ENCODE data around the gene INS. TPM values are rescaled to one million over a fixed set of nuclear protein-coding genes. Genes with fewer than 3 reads are reported as not detected.

Gene INS
- total RNA-seq, 1 donor from 2014 or later = not detected

GRCh38 chr11:2204361-2205213 is 43.6 kb upstream of the INS start:
- Histone ChIP-seq H4K20me1 (ENCODE audit: insufficient read depth, low read length) (no peaks in the 10 kb centered on the region), H3K9ac (ENCODE audit: low read length) (no peak overlapping the region), H3K9me3 (ENCODE audit: insufficient read depth, low read depth, low read length) (no peaks in the 10 kb centered on the region), H3K4me1 (ENCODE audit: insufficient read depth, low read length) (no peaks in the 10 kb centered on the region), H3K27me3 (ENCODE audit: insufficient read depth, low read length) (no peaks in the 10 kb centered on the region), H3K4me2 (ENCODE audit: low read length) (no peak overlapping the region), H3K4me3 (ENCODE audit: insufficient read depth, low read depth, low read length) (no peak overlapping the region), H3K36me3 (ENCODE audit: insufficient read depth, low read length) (no peaks in the 10 kb centered on the region), H3K27ac (ENCODE audit: low read depth, low read length) (no peak overlapping the region), H2AFZ (ENCODE audit: low read depth, low read length) (no peak overlapping the region), H3K79me2 (ENCODE audit: insufficient read depth, low read length) (no peaks in the 10 kb centered on the region)
- H3K36me3 Mint-ChIP-seq (ENCODE audit: low read depth, unreplicated experiment) = peaks cover 2% of the 10 kb centered on the region
- no peaks in the 10 kb centered on the region for H3K9me3 Mint-ChIP-seq (ENCODE audit: unreplicated experiment)
- TF ChIP-seq EZH2 (IDR thresholded peaks at IDR 0.05; ENCODE audit: insufficient read depth, low read length) = no peak
- TF ChIP-seq, protein P1, sequence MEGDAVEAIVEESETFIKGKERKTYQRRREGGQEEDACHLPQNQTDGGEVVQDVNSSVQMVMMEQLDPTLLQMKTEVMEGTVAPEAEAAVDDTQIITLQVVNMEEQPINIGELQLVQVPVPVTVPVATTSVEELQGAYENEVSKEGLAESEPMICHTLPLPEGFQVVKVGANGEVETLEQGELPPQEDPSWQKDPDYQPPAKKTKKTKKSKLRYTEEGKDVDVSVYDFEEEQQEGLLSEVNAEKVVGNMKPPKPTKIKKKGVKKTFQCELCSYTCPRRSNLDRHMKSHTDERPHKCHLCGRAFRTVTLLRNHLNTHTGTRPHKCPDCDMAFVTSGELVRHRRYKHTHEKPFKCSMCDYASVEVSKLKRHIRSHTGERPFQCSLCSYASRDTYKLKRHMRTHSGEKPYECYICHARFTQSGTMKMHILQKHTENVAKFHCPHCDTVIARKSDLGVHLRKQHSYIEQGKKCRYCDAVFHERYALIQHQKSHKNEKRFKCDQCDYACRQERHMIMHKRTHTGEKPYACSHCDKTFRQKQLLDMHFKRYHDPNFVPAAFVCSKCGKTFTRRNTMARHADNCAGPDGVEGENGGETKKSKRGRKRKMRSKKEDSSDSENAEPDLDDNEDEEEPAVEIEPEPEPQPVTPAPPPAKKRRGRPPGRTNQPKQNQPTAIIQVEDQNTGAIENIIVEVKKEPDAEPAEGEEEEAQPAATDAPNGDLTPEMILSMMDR (IDR thresholded peaks at IDR 0.05; ENCODE audit: insufficient read depth, low read depth, low read length) = no peak
- H3K4me1 Mint-ChIP-seq (ENCODE audit: low read depth, unreplicated experiment) = no peaks in the 10 kb centered on the region
- no peak overlapping the region for H3K27ac Mint-ChIP-seq (ENCODE audit: unreplicated experiment)
- H3K27me3 Mint-ChIP-seq (ENCODE audit: low read depth, unreplicated experiment) = peaks cover 33% of the 10 kb centered on the region
- DNase-seq (ENCODE audit: low read depth) (no peak), FAIRE-seq (no peak)
- no peak overlapping the region for H3K4me3 Mint-ChIP-seq (ENCODE audit: unreplicated experiment)

DNA sequence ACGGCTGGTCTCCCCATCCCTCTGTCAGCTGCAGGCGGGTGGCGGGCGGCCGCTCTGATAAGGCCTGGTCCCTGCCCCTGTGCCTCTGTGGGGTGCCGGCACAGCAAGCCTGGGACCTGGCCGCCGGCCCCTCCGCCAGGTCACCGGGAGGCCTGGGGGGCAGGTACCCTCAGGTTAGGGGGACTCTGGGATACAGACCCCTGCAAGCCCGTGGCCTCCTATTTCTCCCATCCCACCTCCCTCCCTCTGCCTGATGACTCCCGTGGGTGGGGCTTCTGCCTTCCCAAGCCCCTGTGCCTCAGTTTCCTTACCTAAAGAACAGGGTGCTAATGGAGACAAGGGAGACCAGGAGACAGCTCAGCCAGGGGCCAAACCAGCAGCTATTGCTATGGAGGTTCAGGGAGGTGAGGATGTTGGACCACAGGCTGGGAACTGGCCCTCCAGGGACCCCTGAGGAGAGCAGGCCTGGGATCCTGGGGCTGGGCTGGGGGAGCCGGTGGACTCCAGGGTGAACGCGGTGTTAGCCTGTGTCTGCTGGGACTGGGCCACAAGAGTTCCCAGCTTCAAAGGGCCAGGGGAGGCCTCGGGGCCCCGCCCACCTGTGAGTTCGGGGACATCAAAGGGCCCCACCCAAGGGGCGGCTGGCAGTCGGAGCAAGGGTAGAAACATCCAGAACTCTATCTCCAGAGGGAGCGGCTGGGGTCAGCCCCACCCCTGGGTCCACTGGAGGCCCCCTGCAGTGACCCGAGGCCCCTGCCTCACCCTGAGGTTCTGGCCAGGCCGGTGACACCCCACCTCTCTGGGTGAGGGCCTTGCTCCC is 42.6 kb upstream of the INS start:
- H2AFZ ChIP-seq (ENCODE audit: low read depth, low read length) = no peak overlapping the region
- peaks cover 34% of the 10 kb centered on the region for H3K27me3 Mint-ChIP-seq (ENCODE audit: low read depth, unreplicated experiment)
- H3K9me3 Mint-ChIP-seq (ENCODE audit: unreplicated experiment) = no peaks in the 10 kb centered on the region
- no peaks in the 10 kb centered on the region for H3K36me3 ChIP-seq (ENCODE audit: insufficient read depth, low read length)
- H3K27me3 ChIP-seq (ENCODE audit: insufficient read depth, low read length) = no peaks in the 10 kb centered on the region
- no peaks in the 10 kb centered on the region for H3K4me1 Mint-ChIP-seq (ENCODE audit: low read depth, unreplicated experiment)
- FAIRE-seq (no peak), DNase-seq (ENCODE audit: low read depth) (no peak)
- no peak overlapping the region for H3K27ac Mint-ChIP-seq (ENCODE audit: unreplicated experiment)
- peaks cover 2% of the 10 kb centered on the region for H3K36me3 Mint-ChIP-seq (ENCODE audit: low read depth, unreplicated experiment)
- no peak overlapping the region for H3K4me2 ChIP-seq (ENCODE audit: low read length)
- no peak overlapping the region for H3K9ac ChIP-seq (ENCODE audit: low read length)
- no peaks in the 10 kb centered on the region for H3K9me3 ChIP-seq (ENCODE audit: insufficient read depth, low read depth, low read length)
- H3K4me3 Mint-ChIP-seq (ENCODE audit: unreplicated experiment) = no peak overlapping the region
- no peaks in the 10 kb centered on the region for H4K20me1 ChIP-seq (ENCODE audit: insufficient read depth, low read length)
- H3K27ac ChIP-seq (ENCODE audit: low read depth, low read length) = no peak overlapping the region
- TF ChIP-seq, protein P1 (IDR thresholded peaks at IDR 0.05; ENCODE audit: insufficient read depth, low read depth, low read length) = no peak
- TF ChIP-seq EZH2 (IDR thresholded peaks at IDR 0.05; ENCODE audit: insufficient read depth, low read length) = no peak
- no peaks in the 10 kb centered on the region for H3K4me1 ChIP-seq (ENCODE audit: insufficient read depth, low read length)
- no peaks in the 10 kb centered on the region for H3K79me2 ChIP-seq (ENCODE audit: insufficient read depth, low read length)
- no peak overlapping the region for H3K4me3 ChIP-seq (ENCODE audit: insufficient read depth, low read depth, low read length)
